NOMO-1 treated with dmso at 0.1 percent for 144 hours (cell line): Measurements from ENCODE around the gene TENT5C.

Experiments
- DNase-seq: peaks from one replicate; lab custom pipeline; 2025; ENCODE audit not compliant: unreplicated experiment; lab: John Stamatoyannopoulos, UW

The TENT5C gene

DNA sequence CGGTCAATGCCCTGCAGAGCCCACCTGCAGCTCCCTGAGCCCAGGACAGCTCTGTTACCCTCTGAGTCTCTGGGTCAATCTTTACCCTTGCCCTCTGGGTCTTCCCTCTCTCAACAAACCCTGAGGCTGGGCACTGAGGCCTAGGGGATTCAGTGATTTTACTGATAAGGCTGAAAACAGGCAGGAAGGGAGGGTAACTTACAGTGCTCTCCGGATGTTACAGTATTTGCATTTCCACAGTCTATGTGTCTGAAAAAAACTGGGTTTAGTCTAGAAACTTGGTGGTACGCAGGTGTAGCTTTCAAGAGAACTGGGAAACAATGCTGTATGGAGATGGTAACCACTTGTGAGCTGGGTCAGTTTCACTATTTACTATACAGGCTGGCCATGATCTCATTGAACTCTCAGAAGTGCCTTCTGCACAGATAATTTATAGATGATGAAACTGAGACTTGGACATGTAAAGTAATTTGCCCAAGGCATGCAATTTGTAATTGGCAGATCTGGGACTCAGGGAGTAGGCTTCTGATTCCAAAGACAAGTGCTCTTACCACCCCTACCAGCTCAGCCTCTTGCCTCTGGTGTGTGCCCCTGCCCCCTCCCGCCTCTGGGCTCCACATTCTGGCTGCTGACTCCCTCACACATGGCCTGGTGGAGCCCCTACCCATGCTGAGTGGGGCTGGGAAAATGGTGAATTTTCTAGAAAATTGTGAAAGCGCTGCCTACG, 48.8 kb downstream of the TENT5C start:
- no peak for DNase-seq

DNA sequence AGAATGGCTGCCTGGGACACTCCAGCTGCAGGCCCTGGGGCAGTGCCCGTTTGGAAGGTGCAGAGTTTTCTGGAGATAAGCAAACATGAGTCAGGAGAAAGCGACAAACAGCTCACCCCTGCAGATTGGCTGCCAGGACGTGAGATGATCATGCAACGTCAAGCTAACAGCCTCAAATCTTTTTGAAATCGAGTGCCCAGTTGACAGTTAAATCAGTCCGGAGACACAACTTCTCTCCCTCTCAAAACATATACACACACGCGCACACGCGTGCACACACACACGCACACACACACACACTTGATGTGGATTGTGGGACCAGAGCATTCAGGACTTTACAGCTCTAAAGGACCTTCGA, 49.4 kb downstream of the TENT5C start:
- no peak for DNase-seq

DNA sequence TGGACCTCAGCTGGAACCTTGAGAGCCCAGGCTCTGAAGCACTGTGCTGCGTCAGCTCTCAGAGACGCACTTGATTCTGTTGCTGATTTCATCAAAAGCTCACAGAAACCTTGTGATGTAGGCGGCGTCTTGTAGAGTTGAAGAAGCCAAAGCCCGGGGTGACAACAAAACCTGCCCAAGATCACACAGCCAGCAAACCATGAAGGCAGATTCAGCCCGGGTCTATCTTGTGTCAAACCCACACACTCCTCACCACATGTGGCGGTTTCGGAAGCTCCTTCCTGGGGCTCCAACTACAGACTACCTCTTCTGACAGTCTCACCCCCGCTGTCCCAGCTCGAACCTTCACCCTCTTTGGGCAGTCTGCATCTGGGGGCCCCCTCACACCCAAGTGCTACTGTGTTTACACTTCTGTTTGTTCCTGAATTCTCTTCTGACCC, 50.4 kb downstream of the TENT5C start:
- DNase-seq = no peak

DNA sequence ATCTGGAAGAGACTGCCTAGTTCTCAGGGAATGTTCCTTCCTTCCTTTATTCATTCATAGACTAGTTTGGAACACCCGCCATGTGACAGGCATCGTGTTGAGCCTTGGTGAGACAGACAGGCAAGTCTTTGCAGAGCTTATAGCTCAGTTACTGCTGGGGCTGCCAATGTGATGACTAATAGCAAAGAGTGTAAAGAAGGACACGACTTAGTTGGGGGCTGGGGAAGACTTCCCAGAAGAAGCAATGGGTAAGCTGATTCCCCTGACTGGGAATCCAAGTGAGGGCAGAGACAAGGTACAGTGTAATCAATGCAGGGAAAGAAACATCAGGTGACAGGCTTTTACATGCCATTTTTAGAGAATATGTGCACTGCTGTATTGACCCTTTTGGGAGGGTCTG, 51.2 kb downstream of the TENT5C start:
- DNase-seq = no peak

DNA sequence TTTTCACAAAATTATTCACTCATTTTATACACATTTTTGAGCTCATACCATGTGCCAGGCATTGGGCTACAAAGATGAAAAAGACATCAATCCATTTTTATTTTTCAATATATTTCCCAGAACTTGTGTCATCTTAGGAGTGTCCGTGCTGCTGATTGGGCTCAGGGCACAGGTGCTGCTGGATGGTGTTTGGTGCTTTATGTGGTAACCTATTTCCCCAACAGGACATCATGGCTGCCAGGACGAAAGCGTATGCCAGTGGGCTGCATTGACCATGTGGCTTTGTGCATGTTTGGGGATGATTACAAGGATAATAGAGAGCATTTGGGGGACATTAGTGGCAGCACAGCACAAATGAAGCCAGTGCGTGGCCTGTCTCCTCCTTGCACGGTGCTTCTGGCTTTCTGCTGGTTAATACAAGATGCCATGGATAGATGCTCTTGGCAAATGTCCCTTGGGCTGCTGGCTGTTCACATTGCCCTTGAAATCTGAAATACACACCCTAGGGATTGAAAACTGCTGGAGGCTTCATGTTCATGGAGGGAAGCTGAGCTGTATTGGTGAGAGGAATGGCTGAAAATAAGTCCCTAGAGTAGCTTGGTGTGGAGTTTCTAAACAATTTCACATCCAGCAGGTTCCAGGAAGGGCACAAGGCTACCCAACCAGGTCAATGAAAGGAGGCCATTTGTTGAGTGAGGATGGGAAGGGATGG, 52.3 kb downstream of the TENT5C start:
- no peak for DNase-seq

DNA sequence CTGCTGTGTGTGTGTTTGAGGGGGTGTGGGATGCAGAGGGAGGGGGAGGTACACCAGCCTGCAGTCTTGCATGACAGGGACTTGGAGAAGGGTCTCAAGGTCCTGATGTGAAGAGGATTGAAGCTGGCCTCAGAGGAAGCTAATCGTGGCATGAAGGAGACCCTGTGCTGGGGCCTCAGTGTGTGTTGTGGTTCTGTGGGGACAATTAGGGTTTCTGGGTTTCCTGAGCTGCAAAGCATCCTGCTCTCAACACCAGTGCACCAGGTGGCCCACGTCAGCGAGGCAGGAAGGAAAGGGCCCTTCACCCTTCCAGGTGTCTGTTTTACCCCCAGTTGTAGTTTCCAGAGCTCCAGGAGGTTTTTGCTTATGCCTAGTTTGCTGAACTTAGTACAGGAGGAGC, 52.8 kb downstream of the TENT5C start:
- DNase-seq = no peak

DNA sequence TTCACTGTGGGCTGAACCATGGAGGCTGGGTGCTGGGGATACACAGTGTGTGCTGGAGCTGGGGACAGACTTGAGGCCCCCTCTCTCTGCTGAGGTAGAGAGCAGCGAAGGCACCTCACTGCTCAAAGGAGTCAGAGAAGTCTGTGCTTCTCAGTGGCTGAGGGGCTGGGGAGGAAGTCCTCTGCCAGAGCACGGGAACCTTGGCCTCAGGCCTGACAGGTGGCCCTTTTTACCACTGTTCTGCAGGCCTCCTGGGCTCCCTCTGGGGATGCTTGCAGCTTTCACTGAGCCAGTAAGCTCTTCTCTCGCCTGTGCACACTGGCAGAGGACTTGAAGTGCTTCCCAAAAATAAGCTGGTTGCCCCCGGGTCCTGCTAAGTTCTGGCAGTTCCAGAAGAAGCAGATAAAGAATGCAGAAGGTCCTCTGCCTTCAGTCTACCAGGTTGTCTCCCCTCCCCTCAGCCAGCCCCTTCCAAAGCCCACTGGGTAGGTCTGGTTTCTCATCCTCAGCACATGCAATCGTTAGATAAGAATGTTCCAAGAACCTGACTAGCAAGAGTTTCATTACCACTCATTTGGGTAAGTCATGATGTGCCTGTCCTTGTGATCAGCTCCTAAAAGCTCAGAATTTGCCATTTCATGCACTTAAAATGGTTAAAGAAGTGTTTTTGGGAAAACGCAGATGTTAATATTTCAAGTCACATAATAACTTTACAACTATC, 53.9 kb downstream of the TENT5C start:
- no peak for DNase-seq

DNA sequence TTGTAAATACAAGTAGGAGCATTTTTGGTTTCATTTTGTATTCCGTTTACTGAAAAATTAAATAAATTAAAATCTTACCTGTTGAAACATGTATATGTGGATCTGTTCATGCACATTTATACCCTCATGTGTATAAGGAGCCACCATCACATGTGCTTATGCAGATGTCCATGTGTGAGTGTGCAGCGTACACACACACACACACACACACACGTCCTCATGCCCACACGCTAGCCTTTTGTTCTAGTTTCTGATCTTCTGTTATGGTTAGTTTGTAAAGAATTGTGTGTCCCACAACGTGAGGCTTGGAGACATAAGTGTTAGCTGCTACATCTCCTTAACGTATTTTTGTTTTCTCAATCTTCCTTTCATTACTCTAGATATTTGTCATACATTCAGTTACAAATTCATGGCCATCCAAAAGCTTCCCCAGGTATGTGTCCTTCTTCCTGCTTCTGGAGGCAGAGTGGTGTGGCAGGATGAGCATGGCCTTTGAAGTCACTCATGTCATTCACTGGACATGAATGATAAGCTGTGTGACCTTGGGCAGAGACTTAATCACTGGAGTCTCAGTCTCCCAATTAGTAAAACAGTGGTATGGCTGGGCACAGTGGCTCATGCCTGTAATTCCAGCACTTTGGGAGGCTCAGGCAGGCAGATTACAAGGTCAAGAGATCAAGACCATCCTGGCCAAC, 54.6 kb downstream of the TENT5C start:
- DNase-seq = no peak

DNA sequence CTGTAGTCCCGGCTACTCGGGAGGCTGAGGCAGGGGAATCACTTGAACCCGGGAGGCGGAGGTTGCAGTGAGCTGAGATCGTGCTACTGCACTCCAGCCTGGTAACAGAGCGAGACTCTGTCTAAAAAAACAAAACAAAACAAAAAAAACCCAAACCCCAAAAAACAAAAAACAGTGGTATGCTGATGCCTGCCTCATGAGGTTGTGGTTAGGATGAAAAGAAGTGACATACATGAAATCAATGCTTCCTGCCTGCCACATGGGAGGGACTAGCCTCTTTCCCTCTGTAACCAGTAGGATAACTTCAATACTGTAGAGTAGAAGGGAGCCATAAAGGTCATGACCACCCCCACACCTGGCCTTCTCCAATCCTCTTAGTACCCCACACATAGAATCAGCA, 55.2 kb downstream of the TENT5C start:
- DNase-seq = no peak

DNA sequence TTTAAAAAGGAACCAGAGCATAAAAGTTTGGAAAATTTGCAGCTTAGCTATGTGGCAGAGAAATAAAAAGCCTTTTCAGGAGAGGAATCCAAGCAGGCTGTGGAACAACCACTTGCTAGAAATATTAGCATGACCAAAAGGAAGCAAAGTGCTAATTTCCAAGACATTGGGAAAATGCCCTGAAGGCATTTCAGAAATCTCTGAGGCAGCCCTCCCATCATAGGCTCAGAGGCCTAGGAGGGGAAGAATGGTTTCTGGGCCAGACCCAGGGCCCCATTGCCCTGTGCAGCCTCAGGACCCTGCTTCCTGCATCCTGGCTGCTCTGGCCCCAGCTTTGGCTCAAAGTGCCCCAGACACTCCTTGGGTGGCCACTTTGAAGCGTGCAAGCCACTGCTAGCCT, 56.8 kb downstream of the TENT5C start:
- DNase-seq = no peak

DNA sequence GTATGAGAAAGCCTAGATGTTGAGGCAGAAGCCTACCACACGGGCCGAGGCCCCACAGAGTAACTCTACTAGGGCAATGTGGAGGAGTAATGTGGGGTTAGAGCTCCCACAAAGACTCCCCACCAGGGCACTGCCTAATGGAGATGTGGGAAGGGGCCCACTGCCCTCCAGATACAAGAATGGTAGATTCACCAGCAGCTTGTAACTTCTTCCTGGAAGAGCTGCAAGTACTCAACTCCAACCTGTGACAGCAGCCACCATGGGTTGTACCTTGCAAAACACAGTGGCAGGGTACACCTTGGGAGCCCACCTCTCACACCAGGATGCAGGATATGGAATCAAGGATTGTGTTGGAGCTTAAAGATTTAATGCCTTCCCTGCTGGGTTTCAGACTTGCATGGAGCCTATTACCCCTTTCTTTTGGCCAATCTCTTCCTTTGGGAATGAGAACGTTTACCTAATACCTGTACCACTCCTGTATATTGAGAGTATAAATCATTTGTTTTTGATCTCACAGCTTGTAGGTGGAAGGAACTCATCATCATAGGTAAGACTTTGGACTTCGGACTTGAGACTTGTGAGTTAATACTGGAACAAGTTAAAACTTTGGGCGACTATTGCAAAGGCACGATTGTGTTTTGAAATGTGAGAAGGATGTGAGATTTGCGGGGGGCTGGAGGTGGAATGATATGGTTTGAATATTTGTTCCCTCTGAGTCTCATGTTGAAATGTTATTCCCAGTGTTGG, 57.5 kb downstream of the TENT5C start:
- DNase-seq = no peak

DNA sequence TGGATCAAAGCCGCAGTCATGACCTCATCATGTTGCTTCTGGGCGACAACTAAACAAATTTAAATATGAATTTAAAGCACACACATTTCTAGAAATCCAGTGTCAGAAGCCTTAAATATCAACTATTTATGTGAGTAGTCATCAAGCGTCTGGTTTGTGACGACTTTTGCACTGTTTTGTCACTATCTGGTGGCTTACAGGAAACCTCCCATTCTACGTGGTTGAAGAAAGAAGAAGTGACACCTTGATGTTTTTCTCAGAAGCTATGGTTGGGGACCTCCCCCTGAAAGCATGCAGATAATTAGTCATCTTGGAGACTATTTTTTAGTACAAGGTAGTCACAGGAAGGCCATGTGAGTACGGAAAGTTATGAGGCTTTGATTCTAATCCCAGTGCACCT, 58.5 kb downstream of the TENT5C start:
- peak; percentile 13 for DNase-seq

DNA sequence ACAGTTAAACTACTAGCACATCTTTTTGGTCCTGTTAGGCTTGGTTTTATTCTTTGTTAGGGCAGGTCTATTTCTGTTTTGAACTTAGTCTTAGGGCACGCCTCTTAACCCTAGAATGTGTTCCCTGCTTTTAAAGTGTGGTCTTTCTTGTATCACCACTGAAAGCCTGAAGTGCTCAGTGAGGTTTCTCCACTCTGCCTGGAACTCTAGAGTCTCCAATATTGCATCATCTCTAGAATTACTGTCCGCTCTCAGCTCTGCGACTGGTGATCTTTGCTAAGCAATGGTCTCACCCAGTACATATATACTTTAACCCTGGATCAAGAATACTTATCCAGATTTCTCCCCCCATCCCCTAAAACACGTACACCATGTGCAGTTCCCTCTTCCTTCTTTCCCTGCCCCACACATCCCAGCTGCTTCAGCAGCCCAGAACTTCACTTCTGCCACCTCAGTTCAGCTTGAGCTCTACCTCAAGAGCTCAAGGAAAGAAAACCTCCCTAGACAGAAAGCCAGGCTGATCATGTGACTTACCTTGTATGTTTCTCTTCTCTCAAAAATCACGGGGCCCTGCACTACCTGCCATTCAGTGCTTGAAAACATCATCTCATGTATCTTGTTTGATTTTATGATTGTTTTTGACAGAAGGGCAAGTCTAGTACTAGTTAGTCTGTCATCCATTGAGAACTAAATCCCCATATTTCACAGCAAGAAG, 59.9 kb downstream of the TENT5C start:
- no peak for DNase-seq

DNA sequence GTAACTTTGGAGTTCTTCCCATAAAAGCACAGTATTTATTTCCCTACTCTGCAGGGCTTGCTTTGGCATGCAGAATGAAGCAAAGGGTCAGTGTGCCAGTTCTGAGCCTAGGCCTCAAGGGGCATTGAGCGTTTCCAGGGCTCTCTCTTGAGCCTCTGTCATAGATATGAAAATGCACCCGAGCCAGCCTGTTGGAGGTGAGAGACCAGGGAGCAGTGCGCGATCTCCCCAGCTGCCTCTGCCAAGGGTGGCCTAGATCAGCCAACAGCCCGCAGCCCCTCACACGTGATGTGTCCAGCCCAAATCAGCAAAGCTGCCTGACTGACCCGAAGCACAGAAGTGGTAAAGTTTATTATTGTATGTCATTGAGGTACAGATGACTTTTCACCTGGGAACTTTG, 63.7 kb downstream of the TENT5C start:
- DNase-seq = no peak

DNA sequence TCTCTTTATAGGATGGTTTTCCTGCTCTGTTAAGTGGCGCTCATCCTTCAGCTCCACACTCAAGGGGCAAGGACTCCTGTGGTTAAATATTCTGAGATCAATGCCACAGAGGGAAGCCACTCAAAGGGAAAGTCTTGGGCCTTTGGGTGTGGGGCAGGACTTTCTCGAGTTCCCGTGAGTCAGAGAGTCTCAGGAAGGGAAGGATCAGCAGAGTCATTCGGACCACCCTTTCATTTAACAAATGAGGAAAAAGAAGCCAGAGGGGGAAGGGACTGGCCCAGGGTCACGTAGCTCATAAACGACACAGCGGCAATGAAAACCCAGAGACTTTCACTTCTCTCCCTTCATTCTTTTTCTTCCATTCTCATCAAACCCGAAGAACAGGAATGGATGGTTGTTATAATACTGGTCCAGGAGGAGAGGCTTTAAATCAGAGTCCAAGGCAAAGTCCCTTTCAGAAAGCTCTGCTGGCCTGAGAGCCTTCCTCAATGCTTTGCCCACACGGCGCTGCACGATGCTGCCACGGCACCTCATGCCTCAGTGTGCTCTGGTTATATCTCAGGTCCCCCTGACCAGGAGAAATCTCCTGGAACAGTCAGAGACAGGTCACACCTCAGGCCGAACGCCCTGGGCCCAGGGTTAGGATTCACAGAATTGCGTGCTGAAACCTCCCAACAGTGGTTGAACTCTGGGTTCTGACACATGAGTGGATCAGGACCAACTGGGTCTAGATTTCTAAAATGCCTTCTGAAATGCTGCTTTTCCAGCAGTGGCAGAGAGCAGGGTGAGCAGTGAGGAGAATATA, 65.3 kb downstream of the TENT5C start:
- no peak for DNase-seq

DNA sequence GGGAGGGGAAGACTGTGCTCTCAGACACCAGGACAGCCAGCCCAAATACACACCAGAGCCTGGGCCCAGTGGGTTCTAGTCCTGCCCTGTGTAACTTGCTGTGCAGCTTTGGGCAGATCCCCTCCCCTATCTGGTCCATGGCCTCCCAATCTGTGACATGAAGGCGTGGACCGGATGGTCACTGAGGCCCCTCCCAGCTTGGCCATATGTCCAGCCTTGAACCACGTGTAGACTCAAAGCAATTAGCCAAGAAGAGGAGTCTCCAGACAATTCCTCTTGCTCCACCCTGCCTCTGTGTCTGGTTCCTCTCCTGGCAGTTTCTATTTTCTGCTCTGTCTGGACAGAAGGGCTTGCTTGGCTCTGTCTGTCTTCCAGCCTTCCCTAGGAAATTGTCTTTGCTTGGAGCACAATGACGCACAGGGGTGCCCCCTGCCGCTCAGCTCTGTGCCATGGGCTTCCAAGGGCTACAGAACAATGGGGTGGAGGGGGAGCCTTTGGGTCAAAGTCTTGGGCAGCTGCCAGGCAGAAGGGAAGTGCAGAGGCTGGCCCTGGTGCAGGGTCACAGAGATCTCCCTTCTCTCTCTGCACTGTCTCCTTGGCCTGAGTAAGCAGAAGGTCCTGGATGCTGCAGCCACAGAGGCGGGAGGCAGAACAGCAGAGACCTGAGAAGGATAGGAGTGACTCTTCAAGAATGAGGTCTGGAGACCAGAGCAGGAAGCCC, 66.1 kb downstream of the TENT5C start:
- no peak for DNase-seq

DNA sequence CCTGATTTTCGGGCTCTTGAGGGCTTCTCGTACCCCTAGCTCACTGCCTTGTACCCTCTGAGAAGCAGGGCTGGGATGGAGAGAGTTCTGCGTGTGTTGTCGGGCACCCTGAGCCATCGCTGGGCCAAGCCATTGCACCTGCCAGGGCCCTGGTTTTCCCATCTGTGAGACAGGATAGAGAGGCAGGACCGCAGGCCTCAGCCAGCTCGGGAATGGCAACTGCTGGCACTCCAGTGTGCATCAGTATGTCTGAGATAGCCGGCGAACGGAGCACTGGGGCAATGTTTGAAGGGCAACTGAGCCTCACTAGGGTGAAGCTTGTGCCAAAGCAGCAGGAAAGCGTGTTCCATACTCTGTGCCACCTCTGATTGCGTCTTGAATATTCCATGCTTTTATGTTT, 66.9 kb downstream of the TENT5C start:
- DNase-seq = no peak

DNA sequence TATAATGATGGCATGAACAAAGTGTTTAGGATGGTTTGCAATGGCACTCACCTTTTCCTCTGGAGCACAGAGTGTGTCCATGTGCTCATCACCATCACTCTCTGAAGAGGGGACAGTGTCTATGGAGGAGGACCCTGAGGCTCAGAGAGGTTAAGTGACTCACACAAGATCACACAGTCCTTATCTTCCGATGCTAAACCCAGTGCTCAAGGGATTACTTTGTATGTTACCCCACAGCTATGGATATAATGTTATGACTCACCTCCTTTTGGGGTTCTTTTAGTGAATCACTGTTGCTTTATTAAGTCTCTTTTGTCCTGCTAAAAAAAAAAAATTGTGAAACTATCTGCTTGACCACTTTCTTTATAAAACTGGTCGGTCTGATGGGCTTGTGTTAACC, 67.6 kb downstream of the TENT5C start:
- no peak for DNase-seq
